Testis (tissue), 3 donors: ENCODE data around the gene TMC6. TPM values are rescaled to one million over a fixed set of nuclear protein-coding genes. Genes with fewer than 3 reads are reported as not detected.

Source experiments
- DNase-seq: peaks from one replicate; pipeline ENCODE4 v3.0.0-alpha.2; 2019
- H3K27ac ChIP-seq, 2 donors: fragments of 200-600 bp; sonication (generic); one replicate each; pipeline ENCODE4 v1.5.1; 2019
- H3K27me3 ChIP-seq: fragments of 200-600 bp; sonication (generic); one replicate; pipeline ENCODE4 v1.5.1; 2019
- H3K36me3 ChIP-seq: fragments of 200-600 bp; sonication (generic); one replicate; pipeline ENCODE4 v1.5.1; 2017; ENCODE audit warnings: low read depth; ENCODE audit errors: missing control alignments
- H3K4me1 ChIP-seq: fragments of 200-600 bp; sonication (generic); one replicate; pipeline ENCODE4 v1.5.1; 2019
- H3K4me3 ChIP-seq, 2 donors: fragments of 200-600 bp; sonication (generic); one replicate each; pipeline ENCODE4 v1.5.1; 2017 to 2019
- H3K9me3 ChIP-seq: fragments of 200-600 bp; sonication (generic); one replicate; pipeline ENCODE4 v1.5.1; 2017
- CTCF ChIP-seq, 3 experiments: fragments of 450-650 bp in 2 of 3; fragments of 200-600 bp in 1 of 3; sonication (generic) in 1 of 3; IDR thresholded peaks; one replicate each; pipeline ENCODE4 v1.5.1; 2016 to 2019; ENCODE audit warnings: antibody characterized with exemption in 3 of 3, mild to moderate bottlenecking in 2 of 3, moderate library complexity in 1 of 3
- POLR2A ChIP-seq: fragments of 450-650 bp; IDR thresholded peaks from one replicate; pipeline ENCODE4 v1.6.1; 2017; ENCODE audit warnings: antibody characterized with exemption, mild to moderate bottlenecking, moderate library complexity
- WGBS, 2 donors: methylation state at CpG; one replicate each; pipeline ENCODE4 v1.1.5; 2018; 5-methylcytosine and 5-hydroxymethylcytosine counted together
- intact Hi-C: fragments of 100-400 bp; cut with DNase I; formaldehyde crosslinking; loops from one replicate; pipeline ENCODE4 v1.15.1; 2023; ENCODE audit warnings: low total_unique reads
- polyA plus RNA-seq: library from polyadenylated mRNA; stranded (reverse); fragments of 350-450 nt; fragmentation: Illumina TruSeq; extraction: RNeasy Lipid Tissue Mini Kit (QIAGEN cat#74804); gene quantifications from one replicate; pipeline ENCODE4 v1.2.3, GENCODE V29; 2014; ENCODE audit warnings: low read depth, low replicate concordance; ENCODE audit not compliant: insufficient read depth
- total RNA-seq, 2 donors: library from RNA; depleted of rRNA; stranded (reverse); fragments of >200 nt; gene quantifications; one replicate each; pipeline ENCODE4 v1.2.3, GENCODE V29; 2016

Gene TMC6
- total and polyA plus RNA-seq, 3 donors from 2014 or later, result 10.8 to 20.3 (median 18.0) TPM

GRCh38 chr17:78144736-78145641, 16.4 kb upstream of the TMC6 start:
- TF ChIP-seq POLR2A (no peak), CTCF (IDR thresholded peaks at IDR 0.05) (no peak)
- Histone ChIP-seq H3K9me3 (no peaks in the 10 kb centered on the region), H3K36me3 (no peaks in the 10 kb centered on the region), H3K4me1 (peaks cover 21% of the 10 kb centered on the region), H3K27ac (peak overlapping the region; percentile 39 to 59), H3K27me3 (no peaks in the 10 kb centered on the region), H3K4me3 (no peak overlapping the region)
- 39 to 55% methylated on average over 5 to 18 of the region's 18 CpGs for WGBS, 2 donors
- peak; percentile 78 for DNase-seq
- intact Hi-C loops, result no loop called here

GRCh38 chr17:78144147-78144719, 15.7 kb upstream of the TMC6 start:
- Histone ChIP-seq H3K27ac (peak overlapping the region; percentile 34 to 39), H3K9me3 (no peaks in the 10 kb centered on the region), H3K27me3 (no peaks in the 10 kb centered on the region), H3K4me1 (peaks cover 21% of the 10 kb centered on the region), H3K36me3 (no peaks in the 10 kb centered on the region), H3K4me3 (no peak overlapping the region)
- WGBS, 2 donors, result 38 to 44% methylated on average over 6 to 11 of the region's 11 CpGs
- peak; percentile 86 for DNase-seq
- intact Hi-C loops, result no loop called here
- TF ChIP-seq CTCF (IDR thresholded peaks at IDR 0.05), result no peak
- TF ChIP-seq POLR2A, result no peak

- no peaks in the 10 kb centered on the region for H3K36me3 ChIP-seq
- WGBS, 2 donors, result 77 to 87% methylated on average over 18 to 21 of the region's 21 CpGs
- H3K27ac ChIP-seq, result no peak overlapping the region
- intact Hi-C loops, result no loop called here
- DNase-seq, result no peak
- no peaks in the 10 kb centered on the region for H3K27me3 ChIP-seq
- H3K4me1 ChIP-seq, result peaks cover 21% of the 10 kb centered on the region
- no peaks in the 10 kb centered on the region for H3K9me3 ChIP-seq
- H3K4me3 ChIP-seq, result no peak overlapping the region
- no peak for TF ChIP-seq CTCF (IDR thresholded peaks at IDR 0.05)
- TF ChIP-seq POLR2A, result no peak
These were observed 14.9 kb upstream of the TMC6 start for GRCh38 chr17:78143214-78144146.

GRCh38 chr17:78142119-78142861, 13.7 kb upstream of the TMC6 start:
- H3K36me3 ChIP-seq, result no peaks in the 10 kb centered on the region
- no peak for DNase-seq
- no peak overlapping the region for H3K27ac ChIP-seq
- TF ChIP-seq CTCF (IDR thresholded peaks at IDR 0.05), result no peak
- no peak for TF ChIP-seq POLR2A
- no peak overlapping the region for H3K4me3 ChIP-seq
- 84 to 87% methylated on average over 14 to 16 of the region's 16 CpGs for WGBS, 2 donors
- intact Hi-C loops, result no loop called here
- peaks cover 21% of the 10 kb centered on the region for H3K4me1 ChIP-seq
- H3K27me3 ChIP-seq, result no peaks in the 10 kb centered on the region
- H3K9me3 ChIP-seq, result no peaks in the 10 kb centered on the region
